Measurements from ENCODE around the gene NKRF. TPM values are rescaled to one million over a fixed set of nuclear protein-coding genes. Genes with fewer than 3 reads are reported as not detected.
A peak's percentile ranks its signal among the peaks of the same experiment; 100 is the strongest.
"Not testable (repeated sequence)": the region's sequence is repeated elsewhere in the genome, so short reads cannot be mapped to it uniquely, and the experiment has no call there.

The NKRF gene
- 25.1 and 25.9 TPM in 2 replicates for total RNA-seq

DNA sequence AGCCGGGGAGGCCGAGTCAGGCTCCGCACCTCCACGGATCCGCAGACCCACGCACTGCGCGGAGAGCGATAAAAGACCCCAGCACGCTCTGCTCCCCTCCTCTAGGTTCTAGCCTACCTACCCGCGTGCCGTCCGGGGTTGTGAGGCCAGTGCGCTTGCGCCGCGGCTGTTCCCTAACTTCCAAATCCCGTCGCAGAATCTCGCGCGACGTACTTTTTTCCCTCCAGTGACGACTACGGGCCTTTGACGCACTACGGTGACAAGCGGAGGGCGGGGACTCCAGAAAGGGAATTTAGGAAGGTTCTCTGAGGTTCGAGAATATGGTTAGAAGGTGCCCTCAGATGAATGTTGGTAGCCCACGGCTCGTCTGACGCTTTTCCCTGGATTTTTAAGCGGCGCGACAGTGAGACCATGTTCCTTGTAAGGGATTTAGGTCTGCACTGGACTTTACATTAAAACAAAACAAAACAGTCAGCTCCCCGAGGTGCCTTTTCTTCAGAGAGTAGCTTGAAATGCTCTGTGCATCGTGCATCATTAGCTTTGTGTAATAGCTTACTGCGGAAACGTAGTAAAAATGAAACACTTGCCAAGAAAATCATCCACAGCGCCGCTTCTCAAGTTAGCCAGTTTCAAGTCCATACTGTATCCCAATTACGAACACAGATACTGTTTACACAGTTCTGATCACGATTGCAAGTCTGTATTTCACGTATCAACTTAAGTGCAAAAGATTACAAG lies at the start of gene NKRF:
NKRF (minus strand) TSS at position 145 of the 738 bp plus-strand sequence.
- peaks cover 20% of the 10 kb centered on the region for H3K4me1 Mint-ChIP-seq (ENCODE audit: low read depth)
- H3K27me3 Mint-ChIP-seq (ENCODE audit: low read depth), result no peaks in the 10 kb centered on the region
- intact Hi-C loops (cut with micrococcal nuclease), result loop anchor here (2.0 to 10.0 kb wide), 6 partner anchors 41 to 184 kb away; partner anchors contain the start of genes RPL39 and SEPTIN6
- H3K9me3 Mint-ChIP-seq, result no peaks in the 10 kb centered on the region
- H3K36me3 Mint-ChIP-seq (ENCODE audit: low read depth), result peaks cover 17% of the 10 kb centered on the region
- peak within 1 kb of the TSS; percentile 97 for H3K4me3 Mint-ChIP-seq (ENCODE audit: low read depth)
- H3K27ac Mint-ChIP-seq, result peak within 1 kb of the TSS; percentile 96
- DNase-seq (ENCODE audit: low spot score), result peak; percentile 86

DNA sequence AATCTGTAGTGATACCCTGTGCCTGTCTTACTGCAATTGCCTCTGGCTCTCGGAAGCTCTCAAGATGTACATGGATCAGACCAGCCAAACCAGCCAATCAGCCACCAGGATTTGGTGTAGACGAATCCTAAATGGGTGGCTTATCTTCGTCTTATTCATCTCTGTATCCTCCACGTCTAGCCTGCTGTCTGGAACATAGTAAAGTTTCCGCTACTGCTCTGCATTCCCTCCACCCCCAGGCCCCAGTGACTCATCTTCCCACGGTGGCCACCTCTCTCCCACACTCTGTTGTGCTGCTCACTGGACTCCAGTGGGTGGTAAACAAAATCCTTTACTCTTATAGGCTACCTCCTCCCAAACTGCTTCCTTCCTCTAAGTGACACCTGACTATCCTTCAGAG lies 48.9 kb upstream of the NKRF start:
- intact Hi-C loops (cut with micrococcal nuclease), result no loop called here
- Mint-ChIP-seq H3K36me3 (ENCODE audit: low read depth) (peaks cover 70% of the 10 kb centered on the region), H3K4me3 (ENCODE audit: low read depth) (peak overlapping the region; percentile 52)

DNA sequence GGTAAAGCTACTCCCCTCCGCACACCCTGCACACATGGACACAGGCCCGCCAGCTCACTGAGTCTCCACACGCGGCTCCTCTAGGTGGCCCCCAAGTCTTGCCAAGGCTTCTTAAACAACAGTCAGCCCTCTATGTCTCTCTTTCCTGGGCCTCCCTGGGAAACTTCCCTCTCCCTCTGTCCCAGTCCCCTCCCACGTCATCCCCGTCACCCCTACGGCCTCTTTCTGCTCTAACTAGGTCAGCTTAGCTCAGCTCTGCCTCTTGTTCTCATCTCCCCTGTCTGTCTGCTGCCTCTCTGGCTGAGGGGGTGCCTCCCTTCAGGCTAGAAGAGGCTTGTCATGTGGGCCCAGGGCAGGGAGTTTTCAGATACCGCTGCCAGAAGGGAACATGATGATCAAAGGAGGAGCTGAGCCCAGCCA lies 47.9 kb upstream of the NKRF start:
- Mint-ChIP-seq H3K27ac (peak overlapping the region; percentile 58), H3K4me1 (ENCODE audit: low read depth) (peaks cover 30% of the 10 kb centered on the region), H3K4me3 (ENCODE audit: low read depth) (no peak overlapping the region), H3K27me3 (ENCODE audit: low read depth) (no peaks in the 10 kb centered on the region), H3K36me3 (ENCODE audit: low read depth) (peaks cover 69% of the 10 kb centered on the region), H3K9me3 (no peaks in the 10 kb centered on the region)
- DNase-seq (ENCODE audit: low spot score), result no peak
- intact Hi-C loops (cut with micrococcal nuclease), result no loop called here

More for the DNA sequence above, 48.9 kb upstream of the NKRF start:
- H3K9me3 Mint-ChIP-seq, result no peaks in the 10 kb centered on the region
- H3K27me3 Mint-ChIP-seq (ENCODE audit: low read depth), result no peaks in the 10 kb centered on the region
- peak; percentile 14 for DNase-seq (ENCODE audit: low spot score)
- peak overlapping the region; percentile 66 for H3K27ac Mint-ChIP-seq
- H3K4me1 Mint-ChIP-seq (ENCODE audit: low read depth), result peaks cover 33% of the 10 kb centered on the region

DNA sequence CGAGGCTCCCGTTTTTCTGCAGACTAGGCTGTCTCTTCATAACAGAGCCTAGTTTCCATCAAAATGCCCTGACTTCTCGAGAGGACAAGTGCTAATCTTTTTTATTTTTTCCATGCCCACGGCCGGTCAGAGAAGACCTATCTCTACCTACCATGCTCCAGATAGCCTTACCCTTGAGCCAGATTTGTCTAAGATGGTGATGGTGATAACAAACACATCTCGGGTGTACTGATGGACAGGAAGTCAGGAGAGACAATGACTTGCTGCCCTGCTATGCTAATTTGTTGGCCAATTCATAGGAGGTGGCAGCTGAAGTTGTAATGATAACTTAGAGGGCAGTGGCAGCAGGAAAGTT lies 42.2 kb upstream of the NKRF start:
- intact Hi-C loops (cut with micrococcal nuclease), result loop anchor here (1.0 to 5.0 kb wide), 4 partner anchors 34 to 74 kb away; partner anchors contain the start of genes NKRF and UBE2A

DNA sequence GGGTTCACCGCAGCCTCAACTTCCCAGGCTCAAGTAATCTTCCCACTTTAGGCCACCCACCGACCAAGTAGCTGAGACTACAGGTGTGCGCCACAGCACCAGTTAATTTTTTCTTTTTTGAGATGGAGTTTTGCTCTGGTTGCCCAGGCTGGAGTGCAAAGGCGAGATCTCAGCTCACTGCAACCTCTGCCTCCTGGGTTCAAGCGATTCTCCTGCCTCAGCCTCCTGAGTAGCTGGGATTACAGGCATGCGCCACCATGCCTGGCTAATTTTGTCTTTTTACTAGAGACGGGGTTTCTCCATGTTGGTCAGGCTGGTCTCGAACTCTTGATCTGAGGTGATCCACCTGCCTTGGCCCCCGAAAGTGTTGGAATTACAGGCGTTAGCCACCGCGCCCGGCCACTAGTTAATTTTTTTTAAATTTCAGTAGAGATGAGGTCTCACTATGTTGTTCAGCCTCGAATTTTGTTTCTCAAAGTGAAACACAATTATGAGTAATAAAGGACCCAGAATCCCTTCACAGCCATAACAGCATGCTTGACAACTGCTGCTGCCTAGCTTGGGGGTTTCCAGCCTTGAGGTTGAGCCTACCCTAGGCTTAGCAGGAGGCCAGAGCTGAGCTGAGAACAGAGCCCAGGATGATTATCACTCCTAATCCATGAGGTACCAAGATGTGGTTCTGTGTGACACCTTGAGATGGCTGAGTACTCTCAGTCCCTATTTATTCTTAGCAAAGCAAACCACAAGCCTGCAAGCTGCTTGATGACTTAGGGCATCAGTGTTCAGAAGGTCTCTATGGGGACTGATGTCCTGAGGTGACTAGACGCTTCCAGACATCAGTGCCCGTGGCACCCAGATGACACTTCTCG lies 41.6 kb upstream of the NKRF start:
- Mint-ChIP-seq H3K27ac (peak overlapping the region; percentile 85), H3K4me3 (ENCODE audit: low read depth) (no peak overlapping the region), H3K4me1 (ENCODE audit: low read depth) (peaks cover 17% of the 10 kb centered on the region), H3K9me3 (no peaks in the 10 kb centered on the region), H3K36me3 (ENCODE audit: low read depth) (peaks cover 46% of the 10 kb centered on the region), H3K27me3 (ENCODE audit: low read depth) (no peaks in the 10 kb centered on the region)
- peak; percentile 27 for DNase-seq (ENCODE audit: low spot score)
- intact Hi-C loops (cut with micrococcal nuclease), result loop anchor here (1.0 to 5.0 kb wide), 4 partner anchors 35 to 73 kb away; partner anchors contain the start of genes NKRF and UBE2A

More for the DNA sequence above, 42.2 kb upstream of the NKRF start:
- H3K27me3 Mint-ChIP-seq (ENCODE audit: low read depth), result no peaks in the 10 kb centered on the region
- peaks cover 17% of the 10 kb centered on the region for H3K4me1 Mint-ChIP-seq (ENCODE audit: low read depth)
- H3K9me3 Mint-ChIP-seq, result no peaks in the 10 kb centered on the region
- H3K4me3 Mint-ChIP-seq (ENCODE audit: low read depth), result no peak overlapping the region
- no peak for DNase-seq (ENCODE audit: low spot score)
- H3K36me3 Mint-ChIP-seq (ENCODE audit: low read depth), result peaks cover 52% of the 10 kb centered on the region
- peak overlapping the region; percentile 85 for H3K27ac Mint-ChIP-seq

DNA sequence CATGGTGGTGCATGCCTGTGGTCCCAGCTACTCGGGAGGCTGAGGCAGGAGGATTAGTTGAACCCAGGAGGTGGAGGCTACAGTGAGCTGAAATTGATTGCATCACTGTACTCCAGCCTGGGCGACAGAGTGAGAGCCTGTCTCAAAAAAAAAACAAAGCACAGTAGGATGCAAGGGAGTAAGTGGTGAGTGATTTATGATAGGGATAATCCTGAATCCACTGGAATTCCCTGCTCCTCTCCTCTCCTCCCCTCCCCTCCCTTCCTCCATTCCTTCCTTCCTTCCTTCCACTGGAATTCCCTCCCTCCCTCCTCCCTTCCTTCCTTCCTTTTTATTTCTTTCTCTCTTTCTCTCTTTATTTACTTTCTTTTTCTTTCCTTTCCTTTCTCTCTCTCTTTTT lies 40.9 kb upstream of the NKRF start:
- Mint-ChIP-seq H3K4me1 (ENCODE audit: low read depth) (peaks cover 17% of the 10 kb centered on the region), H3K27me3 (ENCODE audit: low read depth) (no peaks in the 10 kb centered on the region), H3K4me3 (ENCODE audit: low read depth) (no peak overlapping the region), H3K36me3 (ENCODE audit: low read depth) (peaks cover 41% of the 10 kb centered on the region), H3K9me3 (no peaks in the 10 kb centered on the region), H3K27ac (peak overlapping the region; percentile 69)
- DNase-seq (ENCODE audit: low spot score), result no peak
- intact Hi-C loops (cut with micrococcal nuclease), result loop anchor here (5.0 kb wide), 1 partner anchor 40 kb away; the partner anchor contains the start of gene NKRF

GRCh38 chrX:119646515-119646914 lies 40.3 kb upstream of the NKRF start:
- Mint-ChIP-seq H3K4me1 (ENCODE audit: low read depth) (peaks cover 17% of the 10 kb centered on the region), H3K9me3 (no peaks in the 10 kb centered on the region), H3K4me3 (ENCODE audit: low read depth) (no peak overlapping the region), H3K27me3 (ENCODE audit: low read depth) (no peaks in the 10 kb centered on the region), H3K27ac (peak overlapping the region; percentile 69), H3K36me3 (ENCODE audit: low read depth) (peaks cover 38% of the 10 kb centered on the region)
- no peak for DNase-seq (ENCODE audit: low spot score)
- intact Hi-C loops (cut with micrococcal nuclease), result loop anchor here (5.0 kb wide), 1 partner anchor 39 kb away; the partner anchor contains the start of gene NKRF

DNA sequence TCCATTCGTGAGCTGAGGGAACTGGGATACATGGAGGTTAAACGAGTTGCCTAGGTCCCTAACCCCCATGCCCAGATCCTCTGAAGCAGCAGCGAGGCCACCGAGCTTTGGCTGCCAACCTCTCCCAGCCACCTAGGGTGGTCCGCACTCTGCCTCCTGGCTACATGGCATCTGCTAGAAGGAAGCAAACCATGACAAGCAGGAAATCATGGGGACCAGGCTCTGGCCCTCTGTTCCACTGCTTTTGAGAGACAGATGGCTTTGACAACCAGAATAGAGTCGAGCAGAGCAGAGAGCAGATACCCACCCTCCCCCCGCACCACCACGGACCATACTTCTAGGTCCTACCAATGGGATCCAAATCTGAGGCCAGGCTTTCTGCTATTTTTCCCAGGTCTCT lies 37.5 kb upstream of the NKRF start:
- Mint-ChIP-seq H3K27me3 (ENCODE audit: low read depth) (no peaks in the 10 kb centered on the region), H3K27ac (no peak overlapping the region), H3K36me3 (ENCODE audit: low read depth) (peaks cover 42% of the 10 kb centered on the region), H3K4me1 (ENCODE audit: low read depth) (peaks cover 10% of the 10 kb centered on the region), H3K4me3 (ENCODE audit: low read depth) (no peak overlapping the region), H3K9me3 (no peaks in the 10 kb centered on the region)
- DNase-seq (ENCODE audit: low spot score), result no peak
- intact Hi-C loops (cut with micrococcal nuclease), result no loop called here

DNA sequence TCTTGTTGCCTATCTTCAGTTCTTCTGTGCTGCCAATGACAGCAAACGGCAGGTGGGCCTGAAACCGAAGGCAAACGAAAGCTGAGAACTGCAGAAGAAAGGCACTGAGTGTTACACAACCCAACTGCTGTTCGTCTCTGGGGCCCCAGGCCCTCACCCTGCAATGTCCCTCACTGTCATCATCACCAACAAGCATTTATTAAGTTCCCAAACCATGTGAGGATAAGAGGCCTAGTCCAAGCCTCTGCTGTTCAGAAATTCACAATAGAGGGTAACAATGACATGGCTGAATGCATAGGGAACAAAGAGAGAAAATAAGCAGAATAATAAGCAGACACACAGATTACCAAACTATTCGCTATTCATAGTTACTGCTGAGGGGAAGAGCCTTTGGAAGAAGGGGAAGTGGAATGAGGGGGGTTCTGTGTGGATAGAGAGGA lies 34.5 kb upstream of the NKRF start:
- H3K27ac Mint-ChIP-seq, result no peak overlapping the region

DNA sequence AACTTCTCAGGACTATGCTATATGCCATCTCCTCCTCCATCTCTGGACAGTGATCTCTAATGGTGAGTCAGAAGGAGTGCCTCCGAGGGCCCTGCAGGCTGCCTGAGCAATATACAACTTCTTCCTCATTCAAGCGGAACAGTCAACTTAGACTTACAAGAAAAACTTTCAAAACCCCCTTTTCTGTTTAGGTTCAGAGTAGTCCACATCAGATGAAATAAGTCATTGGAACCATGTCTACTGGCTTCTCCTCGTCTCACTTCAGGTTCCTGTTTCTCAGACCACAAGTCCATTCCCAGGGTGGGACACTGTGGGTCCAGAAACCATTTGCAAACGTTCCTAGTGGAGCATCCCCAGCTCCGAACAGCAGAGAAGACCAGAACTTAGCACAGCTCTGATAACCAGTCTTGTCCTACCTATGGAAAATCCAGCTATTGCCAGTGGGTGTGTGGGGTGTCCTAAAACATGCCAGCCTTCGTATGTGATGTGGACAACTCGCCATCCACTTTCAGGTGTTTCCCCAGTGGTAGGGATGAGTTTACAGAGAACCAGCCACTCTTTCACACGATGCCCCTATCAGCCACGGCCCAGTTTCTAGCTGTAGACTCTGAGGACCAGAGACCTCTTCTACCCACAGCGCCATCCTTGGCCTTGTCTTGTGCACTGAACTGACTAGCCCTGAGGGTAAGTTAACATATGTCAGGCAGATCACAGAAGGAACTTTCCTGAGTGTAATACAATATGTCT lies 32.7 kb upstream of the NKRF start:
- no peaks in the 10 kb centered on the region for H3K9me3 Mint-ChIP-seq
- no peaks in the 10 kb centered on the region for H3K27me3 Mint-ChIP-seq (ENCODE audit: low read depth)
- H3K27ac Mint-ChIP-seq, result peak overlapping the region; percentile 46
- no peak overlapping the region for H3K4me3 Mint-ChIP-seq (ENCODE audit: low read depth)
- H3K36me3 Mint-ChIP-seq (ENCODE audit: low read depth), result peaks cover 58% of the 10 kb centered on the region
- peaks cover 9% of the 10 kb centered on the region for H3K4me1 Mint-ChIP-seq (ENCODE audit: low read depth)
- DNase-seq (ENCODE audit: low spot score), result no peak
- intact Hi-C loops (cut with micrococcal nuclease), result no loop called here

More for the DNA sequence above, 34.5 kb upstream of the NKRF start:
- Mint-ChIP-seq H3K4me3 (ENCODE audit: low read depth) (no peak overlapping the region), H3K36me3 (ENCODE audit: low read depth) (peaks cover 47% of the 10 kb centered on the region), H3K9me3 (no peaks in the 10 kb centered on the region), H3K27me3 (ENCODE audit: low read depth) (no peaks in the 10 kb centered on the region), H3K4me1 (ENCODE audit: low read depth) (peaks cover under 1% of the 10 kb centered on the region)
- DNase-seq (ENCODE audit: low spot score), result no peak
- intact Hi-C loops (cut with micrococcal nuclease), result no loop called here

DNA sequence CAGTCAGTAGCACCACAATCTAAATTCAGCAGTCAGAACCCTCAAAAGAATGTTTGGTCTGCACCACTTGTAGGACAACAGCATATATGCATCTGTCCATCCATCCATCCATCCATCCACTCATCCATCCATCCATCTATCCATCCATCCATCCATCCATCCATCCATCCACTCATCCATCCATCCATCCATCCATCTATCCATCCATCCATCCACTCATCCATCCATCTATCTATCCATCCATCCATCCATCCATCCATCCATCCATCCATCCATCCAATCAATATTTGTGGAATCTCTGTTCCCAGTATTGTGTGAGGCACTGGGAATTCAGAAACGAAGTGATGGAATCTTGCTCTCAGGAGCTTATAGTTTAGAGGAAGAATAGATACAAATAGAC lies 31.2 kb upstream of the NKRF start:
- H3K4me3 Mint-ChIP-seq (ENCODE audit: low read depth); intact Hi-C loops (cut with micrococcal nuclease); H3K4me1 Mint-ChIP-seq (ENCODE audit: low read depth); H3K27me3 Mint-ChIP-seq (ENCODE audit: low read depth); H3K27ac Mint-ChIP-seq; H3K9me3 Mint-ChIP-seq; DNase-seq (ENCODE audit: low spot score): not testable (repeated sequence)
- H3K36me3 Mint-ChIP-seq (ENCODE audit: low read depth), result peaks cover 72% of the 10 kb centered on the region

- DNase-seq (ENCODE audit: low spot score), result no peak
- no peaks in the 10 kb centered on the region for H3K27me3 Mint-ChIP-seq (ENCODE audit: low read depth)
- H3K27ac Mint-ChIP-seq, result no peak overlapping the region
- H3K36me3 Mint-ChIP-seq (ENCODE audit: low read depth), result peaks cover 73% of the 10 kb centered on the region
- H3K9me3 Mint-ChIP-seq, result no peaks in the 10 kb centered on the region
- H3K4me1 Mint-ChIP-seq (ENCODE audit: low read depth), result peaks cover 9% of the 10 kb centered on the region
- intact Hi-C loops (cut with micrococcal nuclease), result no loop called here
- no peak overlapping the region for H3K4me3 Mint-ChIP-seq (ENCODE audit: low read depth)
Observed at GRCh38 chrX:119636419-119636818, 30.2 kb upstream of the NKRF start.
